CD4-positive, alpha-beta T cell treated with Interleukin-6 for 4 hours (primary cell): Measurements from ENCODE around the gene MN1.
"Not testable (repeated sequence)": the region's sequence is repeated elsewhere in the genome, so short reads cannot be mapped to it uniquely, and the experiment has no call there.

Source experiments
- DNase-seq: peaks from one replicate; pipeline ENCODE4 v3.0.0-alpha.2; 2020; ENCODE audit warnings: mixed read lengths

MN1 gene

DNA sequence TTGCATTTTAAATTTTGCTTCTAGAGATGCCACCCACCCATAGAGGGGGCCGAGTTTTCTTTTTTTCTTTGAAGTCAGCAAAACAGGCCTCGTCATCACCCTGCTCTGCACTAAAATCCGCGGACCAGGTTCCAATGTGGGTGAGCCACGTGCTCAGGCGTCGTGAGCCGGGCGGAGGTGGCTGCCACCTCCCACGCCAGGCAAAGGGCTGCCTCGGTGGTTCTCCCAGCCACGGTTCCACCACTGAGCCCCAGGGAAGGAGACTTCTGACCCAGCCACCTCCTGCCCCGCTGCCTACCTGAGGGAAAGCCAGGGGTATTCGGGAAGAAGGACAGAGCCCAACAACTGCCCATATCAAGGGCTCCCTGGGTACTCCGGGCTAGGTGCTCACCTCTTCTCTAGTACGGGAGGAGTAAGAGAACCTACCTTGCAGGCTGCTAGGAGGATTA, 45.3 kb downstream of the MN1 start:
- DNase-seq = no peak

DNA sequence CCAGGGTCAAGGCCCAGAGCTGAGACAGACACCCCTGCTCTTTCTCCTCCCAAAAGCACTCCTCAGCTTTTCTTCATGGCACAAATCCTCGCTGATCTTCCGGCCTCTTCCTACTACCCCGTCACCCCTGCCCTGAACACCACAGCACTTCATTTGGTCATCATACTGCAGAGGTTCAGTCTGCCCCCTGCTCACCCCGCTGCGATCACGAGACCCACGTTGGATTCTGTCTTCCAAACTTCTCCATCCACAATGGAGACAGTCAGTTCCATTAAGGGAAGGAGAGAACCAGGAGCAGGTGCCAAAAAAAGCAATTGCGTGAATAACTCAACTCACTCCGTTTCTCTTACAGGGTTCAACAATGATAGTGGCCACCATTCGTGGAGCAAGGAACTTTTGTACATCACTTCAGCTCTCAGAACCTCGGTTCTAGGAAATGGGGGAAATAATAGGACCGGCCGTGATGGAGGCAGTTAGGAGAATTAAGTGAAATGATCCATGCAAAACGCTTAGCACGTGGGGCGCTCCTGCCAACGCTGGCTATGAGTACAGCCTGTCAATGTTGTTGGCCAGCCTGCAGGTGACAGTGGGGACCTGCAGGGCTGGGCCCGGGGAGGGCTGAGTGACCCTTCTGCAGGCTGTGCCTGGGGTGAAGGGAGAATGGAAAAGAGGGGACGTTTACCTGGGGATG, 45.9 kb downstream of the MN1 start:
- no peak for DNase-seq

DNA sequence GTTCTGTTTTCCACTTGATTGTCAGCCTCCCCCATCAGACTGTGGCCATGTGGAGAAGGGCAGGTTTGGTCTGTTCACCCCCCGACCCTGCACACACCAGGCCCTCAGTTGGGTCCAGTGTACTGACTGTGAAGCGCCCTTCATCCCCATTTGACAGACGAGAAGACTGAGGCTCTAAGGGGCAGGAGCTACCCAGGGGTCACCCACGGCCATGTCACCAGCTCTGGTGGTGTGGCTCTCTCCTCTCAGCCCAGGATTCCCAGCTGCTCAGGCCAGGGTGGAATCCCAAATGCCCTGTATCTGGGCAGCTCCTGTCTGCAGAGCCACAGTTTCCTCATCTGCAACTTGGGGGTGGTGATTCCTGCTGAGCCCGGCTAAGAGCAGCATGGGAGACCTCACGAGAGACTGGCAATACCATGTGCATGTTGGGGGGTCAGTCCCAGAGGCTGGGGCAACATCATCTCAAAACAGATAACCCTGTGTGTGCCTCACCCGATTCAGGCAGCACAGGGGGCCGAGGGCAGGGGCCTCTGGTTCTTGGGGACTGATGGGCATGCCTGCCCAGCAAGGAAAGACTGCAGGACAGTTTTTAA, 46.6 kb downstream of the MN1 start:
- no peak for DNase-seq

- DNase-seq = no peak
These were observed 47.2 kb downstream of the MN1 start for GRCh38 chr22:27754247-27754887.

GRCh38 chr22:27752771-27753170, 48.8 kb downstream of the MN1 start:
- no peak for DNase-seq

DNA sequence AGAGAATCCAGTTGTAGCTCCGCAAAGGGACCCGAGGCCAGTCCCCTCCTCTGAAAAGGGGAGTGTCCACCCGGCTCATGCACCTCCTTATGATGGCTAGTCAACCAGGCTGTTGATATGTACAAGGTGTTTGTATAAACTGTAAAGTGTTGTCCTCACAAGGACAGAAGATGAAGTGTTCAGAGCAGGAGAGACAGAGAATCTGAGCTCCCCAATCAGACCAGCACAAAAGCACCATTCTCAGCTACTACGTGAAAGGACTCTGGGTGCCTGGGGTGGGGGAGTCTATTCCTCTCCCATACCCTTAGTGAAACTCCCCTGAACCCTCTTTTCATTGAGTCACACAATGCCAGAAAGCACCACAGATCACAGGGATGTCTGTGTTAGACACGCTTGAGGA, 49.4 kb downstream of the MN1 start:
- DNase-seq = no peak

DNA sequence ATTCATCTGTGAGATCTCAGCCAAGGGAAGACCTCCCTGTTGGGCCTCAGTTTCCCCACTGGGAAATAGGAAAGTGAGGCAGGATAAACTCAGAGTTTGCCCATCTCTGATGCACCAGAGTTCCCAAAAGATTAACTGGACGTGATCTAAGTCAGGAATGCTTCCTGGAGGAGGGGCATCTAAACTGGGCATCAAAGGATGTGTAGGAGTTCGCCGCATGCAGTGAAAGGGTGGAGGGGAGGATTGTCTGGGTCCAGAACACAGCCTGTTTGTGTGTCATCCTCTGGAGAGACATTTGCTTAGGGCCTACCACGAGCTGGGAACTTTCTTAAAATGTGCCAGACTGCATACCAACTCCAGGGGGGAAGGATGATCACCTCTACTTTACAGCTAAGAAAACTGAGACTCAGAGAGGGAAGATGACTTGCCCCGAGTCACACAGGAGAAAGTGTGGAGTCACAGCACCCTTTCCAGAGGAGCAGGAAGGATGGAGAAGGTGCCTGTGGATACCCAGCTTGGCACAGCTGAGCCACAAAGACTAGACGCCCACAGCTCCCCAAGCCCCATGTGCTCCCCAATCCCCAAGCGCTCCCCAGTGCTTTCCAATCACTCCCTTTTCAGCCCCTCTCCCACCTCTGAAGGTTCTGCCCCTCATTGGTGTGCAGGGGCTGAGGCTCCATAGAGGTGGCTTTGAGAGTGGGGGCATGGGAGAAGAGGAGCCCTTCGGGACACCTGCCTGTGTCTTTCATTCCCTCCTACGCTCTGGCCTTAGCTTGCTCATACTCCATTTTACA, 50.1 kb downstream of the MN1 start:
- DNase-seq = no peak

DNA sequence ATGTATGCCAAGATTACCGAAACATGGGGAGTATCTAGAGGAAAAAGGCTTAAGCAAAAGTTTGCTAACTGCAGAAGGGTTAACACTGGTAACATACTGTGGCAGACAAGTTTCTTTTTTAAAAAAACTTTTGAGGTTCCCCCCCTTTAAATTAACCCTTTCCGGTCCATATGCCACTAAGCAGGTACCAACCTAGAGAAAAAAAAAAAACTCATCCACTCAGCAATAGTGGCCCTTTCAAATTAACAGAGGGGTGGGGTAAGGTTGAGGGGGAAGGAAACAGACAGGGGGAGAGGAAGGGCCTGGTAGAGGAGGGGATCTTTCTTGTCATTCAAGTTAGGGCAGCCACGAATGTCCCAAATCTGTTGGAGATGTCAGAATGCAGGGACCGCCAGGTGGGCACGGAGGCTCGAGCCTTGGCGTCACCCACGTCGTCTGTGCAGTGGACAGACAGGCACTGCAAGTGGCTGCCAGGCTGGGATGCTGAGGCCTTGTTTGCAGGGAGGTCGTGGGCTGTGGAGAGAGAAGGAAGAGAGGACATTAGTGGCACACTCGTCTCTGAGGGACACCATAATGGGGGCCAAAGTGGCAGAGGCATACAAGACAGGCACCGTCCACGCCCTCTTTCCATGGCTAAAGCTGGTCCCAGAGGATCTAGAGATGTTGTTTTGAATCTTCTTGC, 50.8 kb downstream of the MN1 start:
- no peak for DNase-seq

DNA sequence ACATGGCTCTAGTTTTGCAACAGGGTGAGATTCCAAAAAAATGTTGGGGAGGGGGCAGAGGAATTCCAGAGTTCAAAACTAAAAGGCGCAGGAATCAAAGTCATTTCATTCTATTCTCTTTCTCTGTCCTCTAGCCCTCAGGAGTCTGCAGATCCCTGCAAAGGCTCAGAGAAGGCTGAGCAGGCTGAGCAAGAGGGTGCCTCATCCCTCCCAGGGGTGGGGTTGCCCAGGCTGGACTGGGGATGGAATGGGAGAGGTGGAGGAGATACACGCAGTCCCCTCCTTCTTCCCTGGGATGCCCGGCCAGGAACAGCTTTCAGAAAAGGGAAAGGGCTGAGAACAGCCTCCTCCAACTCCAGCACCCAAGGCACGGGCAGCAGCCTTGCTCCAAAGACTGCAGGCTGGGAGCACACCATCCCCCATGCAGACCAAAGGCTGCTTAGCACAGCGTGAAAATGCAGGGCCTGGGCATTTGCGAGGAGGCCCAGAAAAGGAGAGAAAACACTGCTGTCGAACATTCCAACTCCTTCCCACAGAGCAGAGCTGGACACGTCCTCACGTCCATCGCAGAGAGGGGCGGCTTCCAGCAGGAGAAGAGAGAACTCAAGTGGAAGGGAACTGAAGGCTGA, 51.8 kb downstream of the MN1 start:
- DNase-seq = no peak

- no peak for DNase-seq
These were observed 52.8 kb downstream of the MN1 start for GRCh38 chr22:27748751-27749191.

DNA sequence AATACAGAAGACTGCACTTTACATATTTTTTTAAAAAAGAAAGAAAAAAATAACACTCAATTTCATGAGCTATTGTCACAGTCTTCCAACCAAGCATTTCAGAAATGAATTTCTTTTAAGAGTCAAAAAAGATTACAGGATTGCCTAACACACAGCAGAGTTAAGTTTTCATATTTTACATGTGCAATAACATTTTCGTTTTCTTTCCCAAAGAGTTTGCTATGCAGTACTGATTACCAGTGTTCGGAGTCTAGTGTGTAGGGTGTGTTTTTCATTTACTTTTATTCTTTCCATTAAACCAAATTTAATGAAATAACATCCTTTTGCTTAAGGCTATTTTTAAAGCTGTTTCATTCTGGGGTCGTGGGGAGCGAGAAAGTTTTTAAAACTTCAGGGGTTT, 53.2 kb downstream of the MN1 start:
- DNase-seq = no peak

DNA sequence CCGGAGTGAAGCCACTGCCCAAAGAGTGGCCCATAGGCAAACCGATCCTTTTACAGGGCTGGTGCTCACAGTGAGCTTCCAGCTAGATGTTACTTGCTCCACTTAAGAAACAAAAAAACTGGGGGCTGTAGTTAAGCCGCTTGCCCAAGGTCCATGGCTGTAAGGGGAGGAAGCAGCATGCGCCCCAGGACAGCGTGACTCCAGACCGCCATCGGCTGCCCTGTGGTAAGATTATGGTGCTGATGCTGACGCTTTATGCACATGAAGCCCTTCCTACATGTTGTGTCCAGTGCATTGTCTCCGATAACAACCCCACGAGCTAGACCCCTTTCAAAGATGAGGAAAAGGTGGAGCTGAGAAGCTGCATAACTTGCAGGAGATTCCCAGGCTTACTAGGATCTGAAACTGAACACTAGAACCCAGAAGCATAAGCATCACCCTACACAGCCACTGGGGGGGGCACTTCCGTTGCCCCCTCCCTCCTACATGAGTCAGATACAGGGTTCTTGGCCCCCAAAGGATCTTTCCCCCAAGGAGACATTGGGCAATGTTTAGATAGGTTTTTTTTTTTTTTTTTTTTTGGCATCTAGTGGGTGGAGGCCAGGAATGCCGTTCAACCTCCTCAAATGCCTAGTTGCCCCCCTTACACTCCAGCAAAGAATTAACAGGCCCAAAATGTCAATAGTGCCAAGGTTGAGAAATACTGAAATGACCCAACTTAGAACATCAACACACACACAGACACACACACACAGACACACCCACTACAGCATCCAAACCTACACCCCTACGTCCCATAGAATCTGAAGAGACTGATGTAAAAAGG, 53.9 kb downstream of the MN1 start:
- no peak for DNase-seq

DNA sequence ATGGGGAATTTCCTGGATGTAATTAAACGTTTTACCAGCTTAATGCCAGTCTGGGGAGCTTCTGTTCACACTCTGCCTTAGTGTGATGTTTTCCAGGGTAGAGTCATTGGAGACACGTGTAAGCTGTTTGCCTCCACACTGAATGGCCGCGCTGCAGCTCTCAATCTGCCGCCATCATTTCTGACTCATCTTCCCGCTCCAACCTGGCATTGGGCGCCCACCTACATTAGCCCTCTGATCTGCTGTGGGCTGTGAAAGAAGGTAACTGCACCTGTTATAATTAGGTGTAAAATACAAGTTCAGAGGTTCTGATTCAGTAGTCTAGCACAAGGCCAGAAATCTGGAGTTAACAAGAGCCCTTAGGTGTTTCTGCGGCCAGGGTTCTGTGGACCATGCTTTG, 54.6 kb downstream of the MN1 start:
- no peak for DNase-seq

GRCh38 chr22:27745809-27746208, 55.7 kb downstream of the MN1 start:
- no peak for DNase-seq

GRCh38 chr22:27745154-27745553, 56.4 kb downstream of the MN1 start:
- DNase-seq = no peak

DNA sequence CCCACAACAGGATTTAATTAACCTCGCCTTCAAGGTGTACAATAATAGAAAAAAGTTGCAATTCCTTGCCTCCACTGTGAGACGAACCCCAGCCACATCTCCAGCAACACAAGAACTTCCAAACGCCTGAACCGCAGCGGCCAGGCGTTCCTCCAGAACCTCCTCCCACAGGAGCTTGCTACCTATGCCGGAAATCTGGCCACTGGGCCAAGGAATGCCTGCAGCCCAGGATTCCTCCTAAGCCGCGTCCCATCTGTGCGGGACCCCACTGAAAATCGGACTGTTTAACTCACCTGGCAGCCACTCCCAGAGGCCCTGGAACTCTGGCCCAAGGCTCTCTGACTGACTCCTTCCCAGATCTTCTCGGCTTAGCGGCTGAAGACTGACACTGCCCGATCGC, 57.5 kb downstream of the MN1 start:
- not testable (repeated sequence) for DNase-seq

- no peak for DNase-seq
These were observed 61.3 kb downstream of the MN1 start for GRCh38 chr22:27740202-27740748.

GRCh38 chr22:27737521-27737920, 64.0 kb downstream of the MN1 start:
- DNase-seq = no peak

GRCh38 chr22:27734066-27734465, 67.5 kb downstream of the MN1 start:
- DNase-seq = no peak

DNA sequence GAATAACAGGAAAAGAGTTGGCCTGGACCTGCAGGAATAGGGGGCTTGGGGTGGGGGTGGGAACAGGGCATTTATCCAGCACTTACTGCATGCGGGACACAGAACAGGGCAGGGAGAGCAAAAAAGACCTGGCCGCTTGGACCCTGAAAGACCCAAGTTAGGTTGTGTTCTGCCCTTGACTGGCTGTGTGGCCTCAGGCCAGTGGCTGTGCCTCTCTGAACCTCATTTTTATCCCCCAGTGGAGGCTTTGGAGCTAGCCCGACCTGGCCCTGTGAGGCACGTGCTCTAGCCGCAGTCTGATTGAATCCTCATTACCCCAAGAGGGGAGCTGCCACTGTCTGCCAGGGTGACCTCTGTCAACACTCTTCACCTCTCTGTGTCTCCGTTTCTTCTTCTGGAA, 68.7 kb downstream of the MN1 start:
- no peak for DNase-seq

DNA sequence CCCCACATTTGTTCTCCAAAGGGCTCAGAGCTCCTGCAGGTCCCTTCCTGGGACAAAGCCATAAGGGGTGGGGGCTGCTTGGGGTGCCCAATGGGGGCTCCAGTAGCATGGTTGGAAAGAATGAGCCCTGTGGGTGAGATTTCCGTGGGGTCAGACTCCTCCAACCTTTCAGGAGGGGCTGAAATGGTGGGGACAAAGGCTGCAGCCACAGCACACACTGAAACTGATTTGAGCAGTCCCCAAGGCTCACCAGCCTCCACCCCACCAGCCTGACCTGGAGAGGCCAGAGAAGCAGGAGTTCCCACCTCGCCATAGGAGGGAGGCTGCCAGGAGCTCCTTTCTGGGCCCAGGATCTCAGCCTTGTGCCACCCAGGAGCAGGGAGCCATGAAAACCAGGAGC, 69.2 kb downstream of the MN1 start:
- DNase-seq = no peak
